SK-N-SH (cell line): ENCODE results near the gene TFAP2B. TPM values are rescaled to one million over a fixed set of nuclear protein-coding genes. Genes with fewer than 3 reads are reported as not detected.

Experiments used
- CTCF ChIA-PET: fragments of 300-600, 350-600 bp; formaldehyde crosslinking; extraction: SDS; loops from one replicate; lab custom pipeline; 2021; lab: Yijun Ruan, JAX
- POLR2A ChIA-PET: fragments of 350-600 bp; sonication (Branson Sonifier 250); formaldehyde crosslinking; extraction: SDS; loops from one replicate; lab custom pipeline; 2020; ENCODE audit warnings: antibody characterized with exemption, inconsistent platforms; lab: Yijun Ruan, JAX
- DNase-seq: peaks from one replicate; pipeline ENCODE4 v3.0.0; 2012
- H2AFZ ChIP-seq: fragments of 200-600 bp; sonication (generic); 2 replicates; pipeline ENCODE4 v1.8.1; 2016; ENCODE audit warnings: antibody characterized with exemption, mild to moderate bottlenecking, low read depth
- H3F3A ChIP-seq: fragments of 200-600 bp; sonication (generic); replicated peaks from 2 replicates; pipeline ENCODE3; 2016; ENCODE audit warnings: antibody characterized with exemption, mild to moderate bottlenecking; ENCODE audit not compliant: insufficient read depth
- H3K27ac ChIP-seq, 2 experiments: fragments of 200-500 bp in 1 of 2; fragments of 200-600 bp in 1 of 2; sonication (Bioruptor generic) in 1 of 2; sonication (generic), shearing (Covaris generic) in 1 of 2; 2 replicates each; pipeline versions ENCODE4 v1.5.1 to v1.6.1; 2014 to 2016; ENCODE audit warnings: low read depth in 2 of 2, inconsistent platforms in 1 of 2, low read length in 1 of 2, mild to moderate bottlenecking in 1 of 2, mixed read lengths in 1 of 2
- H3K27me3 ChIP-seq: fragments of 200-600 bp; sonication (generic), shearing (Covaris generic); 2 replicates; pipeline ENCODE4 v1.6.1; 2016; ENCODE audit warnings: mixed run types; ENCODE audit not compliant: insufficient read depth
- H3K36me3 ChIP-seq, 2 experiments: fragments of 200-500 bp in 1 of 2; fragments of 200-600 bp in 1 of 2; sonication (Bioruptor generic) in 1 of 2; sonication (generic) in 1 of 2; replicated peaks in 1 of 2; 2 replicates each; pipeline versions ENCODE3 to v1.5.1; 2014 to 2016; ENCODE audit warnings: low read length in 1 of 2, mild to moderate bottlenecking in 1 of 2; ENCODE audit not compliant: insufficient read depth in 2 of 2, control insufficient read depth in 1 of 2
- H3K4me1 ChIP-seq, 2 experiments: fragments of 200-500 bp in 1 of 2; fragments of 200-600 bp in 1 of 2; sonication (Bioruptor generic) in 1 of 2; sonication (generic), shearing (Covaris generic) in 1 of 2; 2 replicates each; pipeline versions ENCODE4 v1.5.1 to v1.6.1; 2014 to 2016; ENCODE audit warnings: low read depth in 1 of 2, low read length in 1 of 2, mixed run types in 1 of 2; ENCODE audit not compliant: insufficient read depth in 2 of 2, control insufficient read depth in 1 of 2
- H3K4me2 ChIP-seq: fragments of 200-600 bp; sonication (generic), shearing (Covaris generic); 2 replicates; pipeline ENCODE4 v1.6.1; 2017; ENCODE audit warnings: mixed run types
- H3K4me3 ChIP-seq, 2 experiments: fragments of 200-500 bp in 1 of 2; fragments of 200-600 bp in 1 of 2; sonication (Bioruptor generic) in 1 of 2; sonication (generic), shearing (Covaris generic) in 1 of 2; 2 replicates each; pipeline versions ENCODE4 v1.5.1 to v1.8.1; 2014 to 2016; ENCODE audit warnings: low read depth in 2 of 2, inconsistent platforms in 1 of 2, low read length in 1 of 2, mild to moderate bottlenecking in 1 of 2, mixed read lengths in 1 of 2, moderate library complexity in 1 of 2
- H3K79me2 ChIP-seq: fragments of 200-600 bp; sonication (generic); 2 replicates; pipeline ENCODE4 v1.8.1; 2017; ENCODE audit warnings: mild to moderate bottlenecking; ENCODE audit not compliant: insufficient read depth
- H3K9ac ChIP-seq: fragments of 200-600 bp; sonication (generic); 2 replicates; pipeline ENCODE4 v1.6.1; 2017; ENCODE audit warnings: mixed run types
- H3K9me2 ChIP-seq: fragments of 200-600 bp; sonication (generic); 2 replicates; pipeline ENCODE4 v1.6.1; 2017; ENCODE audit warnings: mixed run types
- H3K9me3 ChIP-seq: fragments of 200-600 bp; sonication (generic); 2 replicates; pipeline ENCODE4 v1.6.1; 2017; ENCODE audit warnings: mixed run types, mild to moderate bottlenecking, moderate library complexity
- H4K20me1 ChIP-seq: fragments of 200-600 bp; sonication (generic); 2 replicates; pipeline ENCODE4 v1.6.1; 2017; ENCODE audit warnings: mild to moderate bottlenecking, mixed run types; ENCODE audit not compliant: insufficient read depth
- CTCF ChIP-seq: fragments of 200-600 bp; sonication (generic); IDR thresholded peaks from 2 replicates; pipeline ENCODE4 v1.6.1; 2017; ENCODE audit warnings: antibody characterized with exemption, mild to moderate bottlenecking, moderate library complexity
- FOXJ3 ChIP-seq: sonication (generic); formaldehyde crosslinking; IDR thresholded peaks from 2 replicates; pipeline ENCODE4 v1.5.1; 2020; ENCODE audit warnings: mild to moderate bottlenecking, missing genetic modification reagents
- FOXM1 ChIP-seq: IDR thresholded peaks from 2 replicates; pipeline ENCODE4 v1.4.0; 2012; ENCODE audit warnings: low read depth, mild to moderate bottlenecking
- GABPA ChIP-seq: IDR thresholded peaks from 2 replicates; pipeline ENCODE4 v1.4.0; 2012; ENCODE audit warnings: low read depth, mild to moderate bottlenecking
- IRF3 ChIP-seq: fragments of 150-350 bp; IDR thresholded peaks from 2 replicates; pipeline ENCODE4 v1.6.1; 2016; ENCODE audit warnings: mild to moderate bottlenecking, low read depth, low read length
- JUND ChIP-seq: IDR thresholded peaks from 2 replicates; pipeline ENCODE4 v1.4.0; 2012
- NFIC ChIP-seq: IDR thresholded peaks from 2 replicates; pipeline ENCODE4 v1.4.0; 2012; ENCODE audit warnings: borderline replicate concordance
- NRF1 ChIP-seq: IDR thresholded peaks from 2 replicates; pipeline ENCODE4 v1.6.1; 2012; ENCODE audit warnings: low read depth, mild to moderate bottlenecking, low read length
- PBX3 ChIP-seq: IDR thresholded peaks from 2 replicates; pipeline ENCODE4; 2012
- POLR2AphosphoS5 ChIP-seq: IDR thresholded peaks from 2 replicates; pipeline ENCODE4 v1.6.1; 2012; ENCODE audit warnings: low read depth, low read length
- RCOR1 ChIP-seq: fragments of 150-350 bp; IDR thresholded peaks from 2 replicates; pipeline ENCODE4 v1.6.1; 2017; ENCODE audit warnings: antibody characterized with exemption, low read length
- REST ChIP-seq: IDR thresholded peaks from 2 replicates; pipeline ENCODE4 v1.6.1; 2012; ENCODE audit warnings: mild to moderate bottlenecking, low read depth, low read length, moderate library complexity
- RXRA ChIP-seq: IDR thresholded peaks from 2 replicates; pipeline ENCODE4 v1.4.0; 2012; ENCODE audit warnings: low read depth, mild to moderate bottlenecking, borderline replicate concordance
- SMC3 ChIP-seq: IDR thresholded peaks from 2 replicates; pipeline ENCODE4 v1.6.1; 2012; ENCODE audit warnings: low read depth, low read length, improper control_type of control experiment
- TCF12 ChIP-seq: IDR thresholded peaks from 2 replicates; pipeline ENCODE4 v1.4.0; 2012
- TEAD4 ChIP-seq: IDR thresholded peaks from 2 replicates; pipeline ENCODE4 v1.4.0; 2012; ENCODE audit warnings: mild to moderate bottlenecking, borderline replicate concordance; ENCODE audit not compliant: insufficient read depth
- USF1 ChIP-seq: IDR thresholded peaks from 2 replicates; pipeline ENCODE4 v1.4.0; 2012; ENCODE audit warnings: low read depth, borderline replicate concordance
- ZBTB33 ChIP-seq: IDR thresholded peaks from 2 replicates; pipeline ENCODE4 v1.4.0; 2012; ENCODE audit warnings: low read depth, borderline replicate concordance
- WGBS: methylation state at CpG from one replicate; pipeline ENCODE4 v1.1.6; 2017; ENCODE audit warnings: low lambda C conversion rate; 5-methylcytosine and 5-hydroxymethylcytosine counted together
- polyA plus RNA-seq, 3 experiments: library from polyadenylated mRNA; depleted of rRNA; stranded (reverse); fragments of >200 nt; gene quantifications; 2 replicates each; pipeline ENCODE4 v1.2.3, GENCODE V29; 2012

TFAP2B gene
- polyA plus RNA-seq, 1 of the 3 experiments (the other 2 are of a cell fraction) = 1.1 TPM

GRCh38 chr6:50887112-50887511 lies 68.4 kb downstream of the TFAP2B start:
- Histone ChIP-seq H3K4me2 (no peak overlapping the region), H3K27ac (no peak overlapping the region), H3F3A (no peaks in the 10 kb centered on the region), H3K27me3 (no peaks in the 10 kb centered on the region), H3K79me2 (no peaks in the 10 kb centered on the region), H3K4me3 (no peak overlapping the region), H3K9ac (no peak overlapping the region), H3K9me3 (no peaks in the 10 kb centered on the region), H3K9me2 (no peaks in the 10 kb centered on the region), H4K20me1 (no peaks in the 10 kb centered on the region), H3K4me1 (peaks cover 0 to 8% of the 10 kb centered on the region in 2 experiments; a peak in 2 of 4 replicates), H2AFZ (no peak overlapping the region), H3K36me3 (no peaks in the 10 kb centered on the region)
- 58% methylated on average over 1 of the region's 1 CpG for WGBS
- no peak for TF ChIP-seq GABPA
- TF ChIP-seq JUND = no peak
- no peak for TF ChIP-seq NFIC
- no peak for TF ChIP-seq SMC3
- no peak for TF ChIP-seq TEAD4
- TF ChIP-seq REST = no peak
- no peak for TF ChIP-seq IRF3
- TF ChIP-seq RCOR1 = no peak
- no peak for TF ChIP-seq POLR2AphosphoS5
- TF ChIP-seq FOXM1 = no peak
- no peak for TF ChIP-seq TCF12
- no peak for TF ChIP-seq FOXJ3 (CRISPR knock-in tag)
- TF ChIP-seq ZBTB33 = no peak
- TF ChIP-seq NRF1 = no peak
- TF ChIP-seq RXRA = no peak
- no peak for TF ChIP-seq USF1
- TF ChIP-seq PBX3 = no peak
- no peak for TF ChIP-seq CTCF
- DNase-seq = no peak
- POLR2A ChIA-PET = no interaction called here
- CTCF ChIA-PET = no interaction called here
